Endometrial microvascular endothelial cells (primary cell): ENCODE measurements around the gene CXCL9. TPM values are rescaled to one million over a fixed set of nuclear protein-coding genes. Genes with fewer than 3 reads are reported as not detected.
"Not testable (repeated sequence)": the region's sequence is repeated elsewhere in the genome, so short reads cannot be mapped to it uniquely, and the experiment has no call there.

Experiments used
- in situ Hi-C: cut with HindIII; loops from 2 replicates; pipeline ENCODE4 v1.10.0; 2017; ENCODE audit warnings: low sequenced_read_pairs, low pct_unique_long_range_greater_than_20kb; ENCODE audit errors: inconsistent ontology term
- total RNA-seq: library from RNA; depleted of rRNA; stranded (reverse); fragments of >200 nt; gene quantifications from one replicate; pipeline ENCODE4 v1.2.3, GENCODE V29; 2015; ENCODE audit errors: inconsistent ontology term

Gene CXCL9
- total RNA-seq, 1 donor from 2014 or later = not detected

DNA sequence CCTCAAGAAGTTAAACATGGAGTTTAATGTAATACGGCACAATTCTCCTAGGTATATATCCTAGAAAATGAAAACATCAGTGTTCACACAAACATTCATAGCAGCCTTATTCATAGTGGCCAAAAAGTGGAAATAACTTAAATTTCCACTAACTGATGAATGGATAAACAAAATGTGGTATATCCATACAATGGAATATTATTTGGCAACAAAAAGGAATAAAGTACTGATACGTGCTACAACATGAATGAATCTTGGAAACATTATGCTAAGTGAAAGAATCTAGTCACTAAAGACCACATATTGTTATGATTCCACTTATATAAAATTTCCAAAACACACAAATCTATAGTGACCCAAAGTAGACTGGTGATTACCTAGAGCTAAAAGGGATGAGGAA is 31.1 kb downstream of the CXCL9 start:
- in situ Hi-C loops = no loop called here

DNA sequence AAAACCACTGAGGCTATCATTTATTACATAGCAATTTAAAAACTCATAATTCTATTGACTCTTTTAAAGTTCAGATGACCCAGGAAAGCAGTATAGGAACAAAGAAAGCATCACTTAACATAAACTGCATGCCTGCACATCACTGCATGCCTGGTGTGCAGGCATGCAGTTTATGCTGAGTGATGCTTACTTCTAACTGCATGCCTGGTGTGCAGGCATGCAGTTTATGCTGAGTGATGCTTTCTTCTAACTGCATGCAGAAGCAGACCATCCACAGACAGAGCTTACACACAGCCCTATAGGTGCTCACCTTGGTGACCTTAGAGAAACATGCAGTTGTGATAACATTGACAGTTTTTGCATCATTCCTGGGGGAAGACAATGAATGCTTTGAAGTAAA is 33.5 kb downstream of the CXCL9 start:
- in situ Hi-C loops = no loop called here

DNA sequence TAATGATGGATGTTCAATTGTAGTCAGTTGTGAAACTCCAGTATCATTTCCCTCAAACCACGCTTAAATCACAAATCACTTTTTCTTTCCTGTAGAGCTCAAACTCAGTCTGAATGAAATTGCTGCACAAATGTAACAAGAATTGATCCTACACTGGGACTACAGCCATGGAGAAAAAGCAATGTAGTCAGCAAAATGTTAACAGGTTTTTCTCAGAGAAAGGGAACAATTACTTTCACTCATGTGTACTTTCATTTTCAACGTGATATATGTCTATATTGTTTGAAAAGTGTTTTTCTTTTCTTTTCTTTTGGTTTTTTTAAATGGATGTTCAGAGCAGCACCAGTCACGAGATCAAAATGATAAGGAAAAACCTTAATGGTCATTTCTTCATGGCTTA is 39.2 kb downstream of the CXCL9 start:
- in situ Hi-C loops = no loop called here

DNA sequence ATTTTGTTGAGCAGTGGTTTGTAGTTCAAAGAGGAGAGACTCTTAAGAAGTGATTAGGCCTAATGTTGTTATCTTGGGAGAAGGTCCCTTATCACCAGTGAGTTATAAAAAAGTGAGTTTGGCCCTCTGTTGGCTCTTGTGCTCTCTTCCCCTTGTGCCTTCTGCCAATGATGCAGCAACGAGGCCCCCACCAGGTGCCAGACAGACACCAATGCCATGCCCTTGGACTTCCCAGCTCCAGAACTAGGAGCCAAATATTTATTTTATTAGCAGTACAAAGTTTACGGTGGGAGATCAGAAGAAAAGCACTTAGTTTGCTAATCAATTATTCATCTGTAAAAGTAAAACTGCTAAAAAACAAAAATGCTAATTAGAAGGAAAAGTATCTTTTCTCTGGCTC is 43.8 kb downstream of the CXCL9 start:
- in situ Hi-C loops = no loop called here

DNA sequence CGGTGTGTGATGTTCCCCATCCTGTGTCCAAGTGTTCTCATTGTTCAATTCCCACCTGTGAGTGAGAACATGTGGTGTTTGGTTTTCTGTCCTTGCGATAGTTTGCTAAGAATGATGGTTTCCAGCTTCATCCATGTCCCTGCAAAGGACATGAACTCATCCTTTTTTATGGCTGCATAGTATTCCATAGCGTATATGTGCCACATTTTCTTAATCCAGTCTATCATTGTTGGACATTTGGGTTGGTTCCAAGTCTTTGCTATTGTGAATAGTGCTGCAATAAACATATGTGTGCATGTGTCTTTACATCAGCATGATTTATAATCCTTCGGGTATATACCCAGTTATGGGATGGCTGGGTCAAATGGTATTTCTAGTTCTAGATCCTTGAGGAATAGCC is 45.2 kb downstream of the CXCL9 start:
- in situ Hi-C loops = not testable (repeated sequence)

DNA sequence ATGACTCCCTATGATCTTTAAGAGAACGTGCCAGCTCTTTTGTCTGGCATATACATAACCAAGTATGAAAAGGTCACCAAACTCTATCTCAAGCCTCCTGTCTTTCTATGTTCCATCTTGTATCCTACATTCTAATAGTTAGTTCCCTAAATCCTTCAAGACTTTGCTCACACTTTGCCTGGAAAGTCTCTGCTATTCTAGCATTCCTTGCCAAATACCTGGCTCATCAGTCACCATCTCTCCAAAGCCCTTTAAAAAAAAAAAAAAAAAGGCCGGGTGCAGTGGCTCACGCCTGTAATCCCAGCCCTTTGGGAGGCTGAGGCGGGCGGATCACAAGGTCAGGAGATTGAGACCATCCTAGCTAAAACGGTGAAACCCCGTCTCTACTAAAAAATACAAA is 48.8 kb downstream of the CXCL9 start:
- in situ Hi-C loops = not testable (repeated sequence)

DNA sequence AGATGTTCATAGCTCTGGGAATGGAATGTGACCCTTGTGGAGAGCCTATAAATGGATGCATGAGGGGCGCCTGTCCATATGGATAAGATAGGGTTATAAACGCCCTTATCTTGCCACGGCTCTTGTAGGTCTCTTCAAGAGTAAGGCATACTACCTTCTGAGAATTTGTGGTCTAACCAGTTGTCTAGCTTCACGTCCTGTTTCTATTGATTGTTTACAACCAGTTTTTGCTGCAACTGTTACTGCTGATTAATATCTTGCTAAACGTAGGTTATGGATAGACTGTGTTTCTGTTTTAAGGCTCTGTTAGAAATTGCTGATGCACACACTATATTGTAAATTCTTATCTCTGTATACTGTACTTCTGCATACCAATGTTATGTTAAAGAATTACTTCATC is 52.5 kb downstream of the CXCL9 start:
- in situ Hi-C loops = not testable (repeated sequence)

DNA sequence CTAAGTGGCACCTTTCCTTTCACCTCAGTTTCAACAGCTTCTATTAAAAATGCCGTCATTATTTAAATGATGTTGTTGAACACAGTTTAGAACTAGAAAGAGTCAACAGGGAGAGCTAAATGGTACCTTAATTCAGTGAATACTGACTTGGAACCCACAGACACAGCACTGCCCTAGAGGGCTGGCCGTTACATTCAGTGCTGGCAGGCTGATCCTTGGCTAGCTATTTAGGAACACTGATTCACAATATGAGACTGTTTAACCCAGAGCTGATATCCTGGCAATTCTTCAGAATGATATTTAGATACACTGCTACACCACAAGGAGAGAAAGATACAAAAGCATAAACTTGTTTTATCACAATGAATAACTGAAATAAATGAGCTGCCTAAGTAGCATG is 53.8 kb downstream of the CXCL9 start:
- in situ Hi-C loops = no loop called here

Other genes with a start within 250 kb of the CXCL9 start
- gene PPEF2, start 105.1 kb downstream of the CXCL9 start, total RNA-seq = not detected
- 122 TPM for gene NAAA, start 66.5 kb downstream of the CXCL9 start, total RNA-seq
- 26.7 TPM for gene SDAD1, start 16.6 kb downstream of the CXCL9 start, total RNA-seq
- 2.2 TPM for gene CXCL10, start 16.0 kb upstream of the CXCL9 start, total RNA-seq
- gene CXCL11, start 28.6 kb upstream of the CXCL9 start, total RNA-seq = 1.3 TPM
- gene ART3, start 67.2 kb upstream of the CXCL9 start, total RNA-seq = not detected
- gene NUP54, start 140.9 kb upstream of the CXCL9 start, total RNA-seq = 51.9 TPM
- 132 TPM for gene SCARB2, start 206.3 kb upstream of the CXCL9 start, total RNA-seq
- not detected for gene FAM47E, start 244.2 kb upstream of the CXCL9 start, total RNA-seq